Measurements from ENCODE around the gene FLCN.
"Not testable (repeated sequence)": the region's sequence is repeated elsewhere in the genome, so short reads cannot be mapped to it uniquely, and the experiment has no call there.

The FLCN gene

DNA sequence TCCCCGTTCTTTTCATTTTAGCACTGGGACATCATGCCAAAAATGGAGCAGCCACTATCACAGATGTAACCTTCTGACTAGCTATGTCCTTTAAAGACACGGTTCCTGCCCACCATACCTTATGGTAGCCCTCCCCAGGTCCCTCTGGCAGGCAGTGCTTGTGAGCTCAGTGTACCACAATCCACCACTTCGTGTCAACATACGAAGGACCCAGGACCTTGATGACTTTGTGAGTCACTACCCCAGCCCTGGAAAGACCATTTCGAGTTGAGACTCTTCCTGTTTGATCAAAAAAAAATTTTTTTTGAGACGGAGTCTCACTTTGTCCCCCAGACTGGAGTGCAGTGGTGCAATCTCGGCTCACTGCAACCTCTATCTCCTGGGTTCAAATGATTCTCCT, 21.0 kb upstream of the FLCN start:
- H3K4me1 ChIP-seq (ENCODE audit: control insufficient read depth in 1 of 2, insufficient read depth in 2 of 2, low read length in 2 of 2): no peaks in the 10 kb centered on the region
- no peak overlapping the region for H3K27ac ChIP-seq (ENCODE audit: low read depth, low read length)
- H3K36me3 ChIP-seq (ENCODE audit: control insufficient read depth in 1 of 2, insufficient read depth in 2 of 2, low read length in 2 of 2): peaks cover 28 to 80% of the 10 kb centered on the region in 2 donors
- H3K27me3 ChIP-seq (ENCODE audit: control insufficient read depth in 1 of 2, insufficient read depth in 2 of 2, low read length in 2 of 2): no peaks in the 10 kb centered on the region
- H3K4me3 ChIP-seq (ENCODE audit: low read depth in 1 of 2, low read length in 2 of 2): no peak overlapping the region
- H3K9ac ChIP-seq (ENCODE audit: low read depth in 1 of 2, low read length in 2 of 2): no peak overlapping the region
- no peaks in the 10 kb centered on the region for H3K9me3 ChIP-seq (ENCODE audit: control insufficient read depth in 1 of 2, low read length in 2 of 2)

DNA sequence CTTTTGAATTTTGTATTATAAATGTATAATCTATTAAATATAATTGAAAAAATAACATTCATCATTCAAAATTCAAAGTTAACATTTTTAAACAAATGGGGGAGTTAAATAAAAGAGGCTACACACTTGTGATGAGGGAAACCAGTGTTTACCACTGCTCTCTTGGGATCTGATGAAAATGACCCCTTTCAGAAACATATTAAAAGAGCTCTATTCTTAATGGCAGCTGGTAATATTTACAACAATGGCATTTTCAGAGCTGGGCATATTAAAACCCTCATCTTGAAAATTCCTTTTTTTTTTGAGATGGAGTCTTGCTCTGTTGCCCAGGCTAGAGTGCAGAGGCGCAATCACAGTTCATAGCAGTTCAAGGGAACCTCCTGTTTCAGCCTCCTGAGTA, 19.3 kb upstream of the FLCN start:
- no peaks in the 10 kb centered on the region for H3K27me3 ChIP-seq (ENCODE audit: control insufficient read depth in 1 of 2, insufficient read depth in 2 of 2, low read length in 2 of 2)
- no peaks in the 10 kb centered on the region for H3K9me3 ChIP-seq (ENCODE audit: control insufficient read depth in 1 of 2, low read length in 2 of 2)
- H3K27ac ChIP-seq (ENCODE audit: low read depth, low read length): no peak overlapping the region
- H3K9ac ChIP-seq (ENCODE audit: low read depth in 1 of 2, low read length in 2 of 2): no peak overlapping the region
- no peak overlapping the region for H3K4me3 ChIP-seq (ENCODE audit: low read depth in 1 of 2, low read length in 2 of 2)
- H3K36me3 ChIP-seq (ENCODE audit: control insufficient read depth in 1 of 2, insufficient read depth in 2 of 2, low read length in 2 of 2): peaks cover 28 to 83% of the 10 kb centered on the region in 2 donors
- H3K4me1 ChIP-seq (ENCODE audit: control insufficient read depth in 1 of 2, insufficient read depth in 2 of 2, low read length in 2 of 2): no peaks in the 10 kb centered on the region

DNA sequence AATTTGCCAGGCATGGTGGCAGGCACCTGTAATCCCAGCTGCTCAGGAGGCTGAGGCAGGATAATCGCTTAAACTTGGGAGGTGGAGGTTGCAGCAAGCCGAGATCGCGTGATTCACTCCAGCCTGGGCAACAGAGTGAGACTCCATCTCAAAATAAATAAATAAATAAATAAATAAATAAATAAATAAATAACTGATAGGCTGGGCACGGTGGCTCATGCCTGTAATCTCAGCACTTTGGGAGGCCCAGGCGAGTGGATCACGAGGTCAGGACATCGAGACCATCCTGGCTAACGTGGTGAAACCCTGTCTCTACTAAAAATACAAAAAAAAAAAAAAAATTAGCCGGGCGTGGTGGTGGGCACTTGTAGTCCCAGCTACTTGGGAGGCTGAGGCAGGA, 18.7 kb upstream of the FLCN start:
- H3K9me3 ChIP-seq (ENCODE audit: control insufficient read depth in 1 of 2, low read length in 2 of 2); H3K27ac ChIP-seq (ENCODE audit: low read depth, low read length); H3K4me3 ChIP-seq (ENCODE audit: low read depth in 1 of 2, low read length in 2 of 2); H3K27me3 ChIP-seq (ENCODE audit: control insufficient read depth in 1 of 2, insufficient read depth in 2 of 2, low read length in 2 of 2); H3K9ac ChIP-seq (ENCODE audit: low read depth in 1 of 2, low read length in 2 of 2); H3K4me1 ChIP-seq (ENCODE audit: control insufficient read depth in 1 of 2, insufficient read depth in 2 of 2, low read length in 2 of 2): not testable (repeated sequence)
- peaks cover 28 to 79% of the 10 kb centered on the region in 2 donors for H3K36me3 ChIP-seq (ENCODE audit: control insufficient read depth in 1 of 2, insufficient read depth in 2 of 2, low read length in 2 of 2)

DNA sequence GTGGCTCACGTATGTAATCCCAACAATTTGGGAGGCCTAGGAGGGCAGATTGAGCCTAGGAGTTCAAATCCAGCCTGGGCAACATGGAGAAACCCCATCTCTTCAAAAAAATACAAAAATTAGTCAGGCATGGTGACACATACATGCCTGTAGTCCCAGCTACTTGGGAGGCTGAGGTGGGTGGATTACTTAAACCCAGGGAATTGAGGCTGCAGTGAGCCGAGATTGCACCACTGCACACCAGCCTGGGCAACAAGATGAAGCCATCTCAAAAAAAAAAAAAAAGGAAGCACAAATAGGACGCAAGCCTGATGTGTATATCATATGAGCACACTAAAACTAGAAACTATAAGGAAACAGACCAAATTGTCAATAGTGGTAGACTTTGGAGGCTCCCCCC, 17.1 kb upstream of the FLCN start:
- H3K27ac ChIP-seq (ENCODE audit: low read depth, low read length): no peak overlapping the region
- no peak overlapping the region for H3K4me3 ChIP-seq (ENCODE audit: low read depth in 1 of 2, low read length in 2 of 2)
- peaks cover 15 to 79% of the 10 kb centered on the region in 2 donors for H3K36me3 ChIP-seq (ENCODE audit: control insufficient read depth in 1 of 2, insufficient read depth in 2 of 2, low read length in 2 of 2)
- no peaks in the 10 kb centered on the region for H3K27me3 ChIP-seq (ENCODE audit: control insufficient read depth in 1 of 2, insufficient read depth in 2 of 2, low read length in 2 of 2)
- H3K9ac ChIP-seq (ENCODE audit: low read depth in 1 of 2, low read length in 2 of 2): no peak overlapping the region
- no peaks in the 10 kb centered on the region for H3K4me1 ChIP-seq (ENCODE audit: control insufficient read depth in 1 of 2, insufficient read depth in 2 of 2, low read length in 2 of 2)
- H3K9me3 ChIP-seq (ENCODE audit: control insufficient read depth in 1 of 2, low read length in 2 of 2): no peaks in the 10 kb centered on the region

DNA sequence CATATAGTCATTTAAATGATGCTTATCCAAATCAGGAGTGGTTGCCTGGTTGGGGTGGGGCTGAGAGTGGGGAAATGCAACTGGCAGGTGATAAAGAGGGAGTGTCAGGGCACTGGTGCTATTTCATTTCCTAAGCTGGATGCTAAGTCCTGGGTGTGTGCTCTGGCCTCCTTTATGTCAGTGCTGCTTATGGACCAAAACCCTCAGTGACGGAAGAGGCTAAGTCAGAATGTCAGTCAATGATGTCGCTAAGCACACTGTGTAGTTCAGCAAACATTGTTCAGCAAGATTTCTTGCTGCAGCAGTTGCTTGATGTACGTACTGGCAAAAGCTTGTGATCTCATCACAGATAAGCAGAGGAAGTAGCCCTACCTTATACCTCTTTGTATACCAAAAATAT, 16.4 kb upstream of the FLCN start:
- H3K4me3 ChIP-seq (ENCODE audit: low read depth in 1 of 2, low read length in 2 of 2): no peak overlapping the region
- H3K27ac ChIP-seq (ENCODE audit: low read depth, low read length): no peak overlapping the region
- H3K36me3 ChIP-seq (ENCODE audit: control insufficient read depth in 1 of 2, insufficient read depth in 2 of 2, low read length in 2 of 2): peaks cover 11 to 78% of the 10 kb centered on the region in 2 donors
- H3K9ac ChIP-seq (ENCODE audit: low read depth in 1 of 2, low read length in 2 of 2): no peak overlapping the region
- H3K27me3 ChIP-seq (ENCODE audit: control insufficient read depth in 1 of 2, insufficient read depth in 2 of 2, low read length in 2 of 2): no peaks in the 10 kb centered on the region
- no peaks in the 10 kb centered on the region for H3K9me3 ChIP-seq (ENCODE audit: control insufficient read depth in 1 of 2, low read length in 2 of 2)
- no peaks in the 10 kb centered on the region for H3K4me1 ChIP-seq (ENCODE audit: control insufficient read depth in 1 of 2, insufficient read depth in 2 of 2, low read length in 2 of 2)

DNA sequence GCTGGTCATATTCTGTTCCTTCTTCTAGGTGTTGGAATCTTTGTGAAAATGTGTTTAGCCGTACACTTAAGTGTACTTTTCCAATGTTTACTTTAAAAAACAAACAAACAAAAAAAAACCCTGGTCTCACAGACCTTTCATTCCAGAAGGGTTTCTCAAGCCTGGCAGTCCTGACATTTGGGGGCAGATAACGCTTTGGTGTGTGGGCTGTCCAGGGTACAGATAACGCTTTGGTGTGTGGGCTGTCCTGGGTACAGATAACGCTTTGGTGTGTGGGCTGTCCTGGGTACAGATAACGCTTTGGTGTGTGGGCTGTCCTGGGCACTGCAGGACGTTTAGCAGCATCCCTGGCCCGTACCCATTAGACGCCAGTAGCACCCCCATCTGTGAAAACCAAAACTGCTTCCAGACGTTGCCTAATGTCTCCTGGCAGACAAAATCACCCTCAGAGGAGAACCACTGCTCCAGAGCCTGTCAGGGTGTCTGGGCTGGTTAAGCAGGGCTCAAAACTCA, 15.2 kb upstream of the FLCN start:
- Histone ChIP-seq H3K9ac (ENCODE audit: low read depth in 1 of 2, low read length in 2 of 2) (no peak overlapping the region), H3K9me3 (ENCODE audit: control insufficient read depth in 1 of 2, low read length in 2 of 2) (no peaks in the 10 kb centered on the region), H3K4me1 (ENCODE audit: control insufficient read depth in 1 of 2, insufficient read depth in 2 of 2, low read length in 2 of 2) (no peaks in the 10 kb centered on the region), H3K4me3 (ENCODE audit: low read depth in 1 of 2, low read length in 2 of 2) (no peak overlapping the region), H3K36me3 (ENCODE audit: control insufficient read depth in 1 of 2, insufficient read depth in 2 of 2, low read length in 2 of 2) (peaks cover 8 to 81% of the 10 kb centered on the region in 2 donors), H3K27ac (ENCODE audit: low read depth, low read length) (no peak overlapping the region), H3K27me3 (ENCODE audit: control insufficient read depth in 1 of 2, insufficient read depth in 2 of 2, low read length in 2 of 2) (no peaks in the 10 kb centered on the region)

DNA sequence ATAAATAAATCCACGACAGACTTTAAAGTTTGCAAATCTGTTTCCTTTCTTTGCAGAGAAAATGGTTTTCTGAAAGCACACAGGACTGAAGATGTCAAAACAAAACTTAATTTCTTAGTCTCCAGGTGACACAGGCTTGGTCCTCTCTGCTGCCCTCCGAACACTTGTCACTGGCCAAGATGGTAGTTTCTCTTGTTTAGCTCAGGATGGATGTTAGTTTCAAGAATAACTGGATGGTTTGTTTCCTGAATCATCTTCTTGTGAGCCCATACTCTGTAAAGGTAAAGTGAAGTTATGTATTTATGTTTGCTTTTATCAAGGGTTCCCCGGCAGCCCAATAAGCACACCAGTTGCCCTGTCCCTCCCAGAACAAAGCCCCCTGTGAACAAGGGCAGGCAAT, 9.9 kb upstream of the FLCN start:
- H3K27me3 ChIP-seq (ENCODE audit: control insufficient read depth in 1 of 2, insufficient read depth in 2 of 2, low read length in 2 of 2): no peaks in the 10 kb centered on the region
- H3K9me3 ChIP-seq (ENCODE audit: control insufficient read depth in 1 of 2, low read length in 2 of 2): no peaks in the 10 kb centered on the region

DNA sequence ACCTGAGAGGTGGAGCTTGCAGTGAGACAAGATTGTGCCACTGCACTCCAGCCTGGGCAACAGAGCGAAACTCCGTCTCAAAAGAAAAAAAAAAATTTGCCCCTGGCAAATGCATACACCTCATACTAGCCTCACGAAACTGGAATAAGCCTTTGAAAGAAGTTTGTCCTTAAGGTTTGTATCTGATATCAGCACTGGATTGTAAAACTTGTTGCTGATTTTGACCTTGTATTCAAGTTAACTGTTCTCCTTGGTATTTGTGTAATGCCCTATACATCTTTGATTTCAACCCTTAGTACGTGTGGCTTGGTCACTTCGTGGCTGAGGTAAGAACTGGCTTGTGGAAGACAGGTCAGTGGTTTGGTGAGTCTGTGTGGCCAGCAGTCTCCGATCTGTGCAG, 6.2 kb upstream of the FLCN start:
- Histone ChIP-seq H3K9ac (ENCODE audit: low read depth in 1 of 2, low read length in 2 of 2) (no peak overlapping the region), H3K4me3 (ENCODE audit: low read depth in 1 of 2, low read length in 2 of 2) (no peak overlapping the region), H3K9me3 (ENCODE audit: control insufficient read depth in 1 of 2, low read length in 2 of 2) (no peaks in the 10 kb centered on the region), H3K27ac (ENCODE audit: low read depth, low read length) (no peak overlapping the region), H3K27me3 (ENCODE audit: control insufficient read depth in 1 of 2, insufficient read depth in 2 of 2, low read length in 2 of 2) (no peaks in the 10 kb centered on the region), H3K4me1 (ENCODE audit: control insufficient read depth in 1 of 2, insufficient read depth in 2 of 2, low read length in 2 of 2) (no peaks in the 10 kb centered on the region), H3K36me3 (ENCODE audit: control insufficient read depth in 1 of 2, insufficient read depth in 2 of 2, low read length in 2 of 2) (peaks cover 9 to 19% of the 10 kb centered on the region in 2 donors)

More for the DNA sequence above, 9.9 kb upstream of the FLCN start:
- H3K4me1 ChIP-seq (ENCODE audit: control insufficient read depth in 1 of 2, insufficient read depth in 2 of 2, low read length in 2 of 2): no peaks in the 10 kb centered on the region
- H3K36me3 ChIP-seq (ENCODE audit: control insufficient read depth in 1 of 2, insufficient read depth in 2 of 2, low read length in 2 of 2): peaks cover 9 to 47% of the 10 kb centered on the region in 2 donors
- H3K9ac ChIP-seq (ENCODE audit: low read depth in 1 of 2, low read length in 2 of 2): no peak overlapping the region
- no peak overlapping the region for H3K27ac ChIP-seq (ENCODE audit: low read depth, low read length)
- no peak overlapping the region for H3K4me3 ChIP-seq (ENCODE audit: low read depth in 1 of 2, low read length in 2 of 2)

DNA sequence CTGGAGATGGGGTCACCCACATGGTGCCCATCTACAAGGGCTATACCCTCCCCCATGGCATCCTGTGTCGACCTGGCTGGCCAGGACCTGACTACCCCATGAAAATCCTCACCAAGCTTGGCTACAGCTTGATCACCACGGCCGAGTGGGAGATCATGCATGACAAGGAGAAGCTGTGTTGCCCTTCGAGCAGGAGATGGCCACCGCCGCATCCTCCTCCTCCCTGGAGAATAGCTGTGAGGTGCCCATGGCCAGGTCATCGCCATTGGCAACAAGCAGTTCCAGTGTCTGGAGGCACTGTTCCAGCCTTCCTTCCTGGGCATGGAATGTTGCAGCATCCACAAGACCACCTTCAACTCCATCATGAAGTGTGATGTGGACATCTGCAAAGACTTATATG, 5.3 kb upstream of the FLCN start:
- no peak overlapping the region for H3K4me3 ChIP-seq (ENCODE audit: low read depth in 1 of 2, low read length in 2 of 2)
- no peak overlapping the region for H3K27ac ChIP-seq (ENCODE audit: low read depth, low read length)
- H3K9ac ChIP-seq (ENCODE audit: low read depth in 1 of 2, low read length in 2 of 2): no peak overlapping the region
- no peaks in the 10 kb centered on the region for H3K27me3 ChIP-seq (ENCODE audit: control insufficient read depth in 1 of 2, insufficient read depth in 2 of 2, low read length in 2 of 2)
- peaks cover 6 to 10% of the 10 kb centered on the region in 2 donors for H3K36me3 ChIP-seq (ENCODE audit: control insufficient read depth in 1 of 2, insufficient read depth in 2 of 2, low read length in 2 of 2)
- no peaks in the 10 kb centered on the region for H3K9me3 ChIP-seq (ENCODE audit: control insufficient read depth in 1 of 2, low read length in 2 of 2)
- no peaks in the 10 kb centered on the region for H3K4me1 ChIP-seq (ENCODE audit: control insufficient read depth in 1 of 2, insufficient read depth in 2 of 2, low read length in 2 of 2)

DNA sequence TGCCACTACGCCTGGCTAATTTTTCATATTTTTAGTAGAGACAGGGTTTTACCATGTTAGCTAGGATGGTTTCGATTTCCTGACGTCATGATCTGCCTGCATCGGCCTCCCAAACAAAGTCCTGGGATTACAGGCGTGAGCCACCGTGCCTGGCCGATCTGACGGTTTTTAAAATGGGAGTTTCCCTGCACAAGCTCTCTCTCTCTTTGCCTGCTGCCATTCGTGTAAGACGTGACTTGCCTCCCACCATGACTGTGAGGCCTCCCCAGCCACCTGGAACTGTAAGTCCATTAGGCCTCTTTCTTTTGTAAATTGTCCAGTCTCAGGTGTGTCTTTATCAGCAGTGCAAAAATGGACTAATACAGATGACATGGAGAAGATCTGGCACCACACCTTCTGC, 4.7 kb upstream of the FLCN start:
- no peaks in the 10 kb centered on the region for H3K4me1 ChIP-seq (ENCODE audit: control insufficient read depth in 1 of 2, insufficient read depth in 2 of 2, low read length in 2 of 2)
- no peak overlapping the region for H3K9ac ChIP-seq (ENCODE audit: low read depth in 1 of 2, low read length in 2 of 2)

DNA sequence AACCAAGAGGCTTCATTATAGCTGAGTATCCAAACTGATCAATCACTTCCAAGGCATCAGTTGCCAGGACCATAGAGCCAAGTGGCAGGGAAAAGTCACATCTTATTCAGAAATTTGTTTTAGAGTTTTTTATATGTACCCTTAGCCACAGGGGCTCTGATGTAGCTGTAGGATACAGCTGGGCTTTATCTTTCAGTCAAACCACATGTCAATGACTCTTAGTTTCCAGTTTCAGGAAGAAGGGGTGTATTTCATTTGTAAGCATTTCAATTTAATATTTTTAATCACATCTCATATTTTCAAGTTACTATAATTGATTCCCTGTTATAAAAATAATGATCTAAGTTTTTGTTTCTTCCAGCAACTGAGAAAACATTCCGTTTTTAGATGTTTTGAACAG, 2.9 kb upstream of the FLCN start:
- Histone ChIP-seq H3K4me3 (ENCODE audit: low read depth in 1 of 2, low read length in 2 of 2) (no peak overlapping the region), H3K27ac (ENCODE audit: low read depth, low read length) (no peak overlapping the region), H3K27me3 (ENCODE audit: control insufficient read depth in 1 of 2, insufficient read depth in 2 of 2, low read length in 2 of 2) (no peaks in the 10 kb centered on the region), H3K9ac (ENCODE audit: low read depth in 1 of 2, low read length in 2 of 2) (no peak overlapping the region), H3K9me3 (ENCODE audit: control insufficient read depth in 1 of 2, low read length in 2 of 2) (no peaks in the 10 kb centered on the region), H3K36me3 (ENCODE audit: control insufficient read depth in 1 of 2, insufficient read depth in 2 of 2, low read length in 2 of 2) (no peaks in the 10 kb centered on the region), H3K4me1 (ENCODE audit: control insufficient read depth in 1 of 2, insufficient read depth in 2 of 2, low read length in 2 of 2) (peaks cover 11 to 12% of the 10 kb centered on the region in 2 donors)

More for the DNA sequence above, 4.7 kb upstream of the FLCN start:
- Histone ChIP-seq H3K27ac (ENCODE audit: low read depth, low read length) (no peak overlapping the region), H3K9me3 (ENCODE audit: control insufficient read depth in 1 of 2, low read length in 2 of 2) (no peaks in the 10 kb centered on the region), H3K36me3 (ENCODE audit: control insufficient read depth in 1 of 2, insufficient read depth in 2 of 2, low read length in 2 of 2) (peaks cover 4 to 5% of the 10 kb centered on the region in 2 donors), H3K27me3 (ENCODE audit: control insufficient read depth in 1 of 2, insufficient read depth in 2 of 2, low read length in 2 of 2) (no peaks in the 10 kb centered on the region), H3K4me3 (ENCODE audit: low read depth in 1 of 2, low read length in 2 of 2) (no peak overlapping the region)

Data from duodenal mucosa (tissue), 2 donors.